Mesodermal cell (in vitro differentiated cells): Measurements from ENCODE around the gene HSH2D.

Experiments
- H3K27ac ChIP-seq: 2 replicates; pipeline ENCODE4 v1.7.0; 2013; ENCODE audit warnings: mild to moderate bottlenecking, low read depth, low read length, moderate library complexity; ENCODE audit not compliant: severe bottlenecking
- H3K36me3 ChIP-seq: 2 replicates; pipeline ENCODE4 v1.7.1; 2013; ENCODE audit warnings: mild to moderate bottlenecking, low read length, moderate library complexity; ENCODE audit not compliant: control insufficient read depth, insufficient read depth
- H3K4me1 ChIP-seq: one replicate; pipeline ENCODE4 v1.7.1; 2013; ENCODE audit warnings: mild to moderate bottlenecking, low read length; ENCODE audit not compliant: insufficient read depth, control insufficient read depth, poor library complexity, severe bottlenecking
- H3K4me3 ChIP-seq: 2 replicates; pipeline ENCODE4 v1.7.0; 2013; ENCODE audit warnings: low read length, control low read depth, mild to moderate bottlenecking; ENCODE audit not compliant: insufficient read depth, poor library complexity, severe bottlenecking; ENCODE audit errors: extremely low read depth
- H3K9me3 ChIP-seq: 2 replicates; pipeline ENCODE4 v1.7.1; 2013; ENCODE audit warnings: mild to moderate bottlenecking, low read length, moderate library complexity; ENCODE audit not compliant: control insufficient read depth
- WGBS, 2 experiments: methylation state at CpG; one replicate each; pipeline ENCODE4 v1.1.5; 2013; ENCODE audit warnings: missing lambda C conversion rate in 2 of 2; ENCODE audit not compliant: insufficient coverage in 2 of 2; 5-methylcytosine and 5-hydroxymethylcytosine counted together

HSH2D gene

GRCh38 chr19:16205205-16206045, 61.9 kb downstream of the HSH2D start:
- Histone ChIP-seq H3K4me1 (no peaks in the 10 kb centered on the region), H3K4me3 (no peak overlapping the region), H3K27ac (no peak overlapping the region), H3K9me3 (no peaks in the 10 kb centered on the region), H3K36me3 (peaks cover 92% of the 10 kb centered on the region)
- 95 to 96% methylated on average over 7 to 8 of the region's 11 CpGs for whole genome bisulfite sequencing, 2 experiments

- H3K27ac ChIP-seq: no peak overlapping the region
- no peaks in the 10 kb centered on the region for H3K9me3 ChIP-seq
- WGBS, 2 experiments: 82 to 92% methylated on average over 2 to 11 of the region's 14 CpGs
- H3K4me1 ChIP-seq: no peaks in the 10 kb centered on the region
- H3K4me3 ChIP-seq: no peak overlapping the region
- H3K36me3 ChIP-seq: peaks cover 92% of the 10 kb centered on the region
These were observed 62.6 kb downstream of the HSH2D start for GRCh38 chr19:16206046-16206605.

- Histone ChIP-seq H3K27ac (no peak overlapping the region), H3K4me1 (no peaks in the 10 kb centered on the region), H3K9me3 (no peaks in the 10 kb centered on the region), H3K4me3 (no peak overlapping the region), H3K36me3 (peaks cover 94% of the 10 kb centered on the region)
- WGBS, 2 experiments: 93 to 96% methylated on average over 6 of the region's 7 CpGs
These were observed 63.2 kb downstream of the HSH2D start for GRCh38 chr19:16206637-16207036.

GRCh38 chr19:16207063-16207462, 63.6 kb downstream of the HSH2D start:
- Histone ChIP-seq H3K27ac (no peak overlapping the region), H3K4me3 (no peak overlapping the region), H3K4me1 (no peaks in the 10 kb centered on the region), H3K9me3 (no peaks in the 10 kb centered on the region), H3K36me3 (peaks cover 94% of the 10 kb centered on the region)
- WGBS, 2 experiments: 93 to 97% methylated on average over 7 to 10 of the region's 10 CpGs

- Histone ChIP-seq H3K27ac (no peak overlapping the region), H3K9me3 (no peaks in the 10 kb centered on the region), H3K36me3 (peaks cover 94% of the 10 kb centered on the region), H3K4me1 (no peaks in the 10 kb centered on the region), H3K4me3 (no peak overlapping the region)
- WGBS, 2 experiments: 94 to 96% methylated on average over 10 of the region's 12 CpGs
These were observed 64.1 kb downstream of the HSH2D start for GRCh38 chr19:16207490-16208025.
